Testis (tissue), 3 donors: Measurements from ENCODE around the gene FOXB1. TPM values are rescaled to one million over a fixed set of nuclear protein-coding genes. Genes with fewer than 3 reads are reported as not detected.
A peak's percentile ranks its signal among the peaks of the same experiment; 100 is the strongest.

ENCODE experiments used
- DNase-seq: peaks from one replicate; pipeline ENCODE4 v3.0.0-alpha.2; 2019
- H3K27ac ChIP-seq, 2 donors: fragments of 200-600 bp; sonication (generic); one replicate each; pipeline ENCODE4 v1.5.1; 2019
- H3K27me3 ChIP-seq: fragments of 200-600 bp; sonication (generic); one replicate; pipeline ENCODE4 v1.5.1; 2019
- H3K36me3 ChIP-seq: fragments of 200-600 bp; sonication (generic); one replicate; pipeline ENCODE4 v1.5.1; 2017; ENCODE audit warnings: low read depth; ENCODE audit errors: missing control alignments
- H3K4me1 ChIP-seq: fragments of 200-600 bp; sonication (generic); one replicate; pipeline ENCODE4 v1.5.1; 2019
- H3K4me3 ChIP-seq, 2 donors: fragments of 200-600 bp; sonication (generic); one replicate each; pipeline ENCODE4 v1.5.1; 2017 to 2019
- H3K9me3 ChIP-seq: fragments of 200-600 bp; sonication (generic); one replicate; pipeline ENCODE4 v1.5.1; 2017
- CTCF ChIP-seq, 3 experiments: fragments of 450-650 bp in 2 of 3; fragments of 200-600 bp in 1 of 3; sonication (generic) in 1 of 3; IDR thresholded peaks; one replicate each; pipeline ENCODE4 v1.5.1; 2016 to 2019; ENCODE audit warnings: antibody characterized with exemption in 3 of 3, mild to moderate bottlenecking in 2 of 3, moderate library complexity in 1 of 3
- POLR2A ChIP-seq: fragments of 450-650 bp; IDR thresholded peaks from one replicate; pipeline ENCODE4 v1.6.1; 2017; ENCODE audit warnings: antibody characterized with exemption, mild to moderate bottlenecking, moderate library complexity
- WGBS, 2 donors: methylation state at CpG; one replicate each; pipeline ENCODE4 v1.1.5; 2018; 5-methylcytosine and 5-hydroxymethylcytosine counted together
- intact Hi-C: fragments of 100-400 bp; cut with DNase I; formaldehyde crosslinking; loops from one replicate; pipeline ENCODE4 v1.15.1; 2023; ENCODE audit warnings: low total_unique reads
- polyA plus RNA-seq: library from polyadenylated mRNA; stranded (reverse); fragments of 350-450 nt; fragmentation: Illumina TruSeq; extraction: RNeasy Lipid Tissue Mini Kit (QIAGEN cat#74804); gene quantifications from one replicate; pipeline ENCODE4 v1.2.3, GENCODE V29; 2014; ENCODE audit warnings: low read depth, low replicate concordance; ENCODE audit not compliant: insufficient read depth
- total RNA-seq, 2 donors: library from RNA; depleted of rRNA; stranded (reverse); fragments of >200 nt; gene quantifications; one replicate each; pipeline ENCODE4 v1.2.3, GENCODE V29; 2016

Gene FOXB1
- total and polyA plus RNA-seq, 3 donors from 2014 or later: 0.56 to 7.4 (median 1.5) TPM

GRCh38 chr15:60000824-60001609 is 3.1 kb upstream of the FOXB1 start:
- Histone ChIP-seq H3K36me3 (no peaks in the 10 kb centered on the region), H3K4me3 (no peak overlapping the region), H3K27me3 (peaks cover 8% of the 10 kb centered on the region), H3K27ac (no peak overlapping the region), H3K9me3 (no peaks in the 10 kb centered on the region), H3K4me1 (peaks cover 22% of the 10 kb centered on the region)
- intact Hi-C loops: no loop called here
- 5 to 7% methylated on average over 19 of the region's 19 CpGs for WGBS, 2 donors
- no peak for TF ChIP-seq CTCF (IDR thresholded peaks at IDR 0.05)
- TF ChIP-seq POLR2A: no peak
- DNase-seq: no peak

- H3K27ac ChIP-seq: no peak overlapping the region
- intact Hi-C loops: no loop called here
- peaks cover 22% of the 10 kb centered on the region for H3K4me1 ChIP-seq
- no peak overlapping the region for H3K4me3 ChIP-seq
- H3K36me3 ChIP-seq: no peaks in the 10 kb centered on the region
- H3K9me3 ChIP-seq: no peaks in the 10 kb centered on the region
- TF ChIP-seq CTCF (IDR thresholded peaks at IDR 0.05) (no peak), POLR2A (no peak)
- no peak for DNase-seq
- WGBS, 2 donors: 4% methylated on average over 30 to 34 of the region's 34 CpGs
- peaks cover 8% of the 10 kb centered on the region for H3K27me3 ChIP-seq
Measured at GRCh38 chr15:60001610-60002527, 2.2 kb upstream of the FOXB1 start.

GRCh38 chr15:60002528-60003218 is 1.4 kb upstream of the FOXB1 start:
- no peak for DNase-seq
- intact Hi-C loops: no loop called here
- TF ChIP-seq CTCF (IDR thresholded peaks at IDR 0.05) (no peak), POLR2A (no peak)
- H3K9me3 ChIP-seq: no peaks in the 10 kb centered on the region
- no peak overlapping the region for H3K27ac ChIP-seq
- H3K36me3 ChIP-seq: no peaks in the 10 kb centered on the region
- 6 to 9% methylated on average over 26 of the region's 26 CpGs for WGBS, 2 donors
- H3K4me1 ChIP-seq: peaks cover 22% of the 10 kb centered on the region
- H3K27me3 ChIP-seq: peaks cover 8% of the 10 kb centered on the region
- H3K4me3 ChIP-seq: no peak overlapping the region

- peaks cover 5% of the 10 kb centered on the region for H3K27me3 ChIP-seq
- DNase-seq: no peak
- intact Hi-C loops: no loop called here
- H3K9me3 ChIP-seq: no peaks in the 10 kb centered on the region
- peaks cover 22% of the 10 kb centered on the region for H3K4me1 ChIP-seq
- TF ChIP-seq CTCF (IDR thresholded peaks at IDR 0.05) (no peak), POLR2A (no peak)
- H3K36me3 ChIP-seq: no peaks in the 10 kb centered on the region
- peak overlapping the region; percentile 40 to 42 for H3K4me3 ChIP-seq
- H3K27ac ChIP-seq: no peak overlapping the region
- WGBS, 2 donors: 3 to 4% methylated on average over 22 to 24 of the region's 24 CpGs
Measured at GRCh38 chr15:60003243-60004008, 685 bp upstream of the FOXB1 start.
